Measurements from ENCODE around the gene UBL4B. TPM values are rescaled to one million over a fixed set of nuclear protein-coding genes. Genes with fewer than 3 reads are reported as not detected.

UBL4B gene
- polyA plus RNA-seq, 2 of the 4 experiments (the other 2 are of a cell fraction): not detected

DNA sequence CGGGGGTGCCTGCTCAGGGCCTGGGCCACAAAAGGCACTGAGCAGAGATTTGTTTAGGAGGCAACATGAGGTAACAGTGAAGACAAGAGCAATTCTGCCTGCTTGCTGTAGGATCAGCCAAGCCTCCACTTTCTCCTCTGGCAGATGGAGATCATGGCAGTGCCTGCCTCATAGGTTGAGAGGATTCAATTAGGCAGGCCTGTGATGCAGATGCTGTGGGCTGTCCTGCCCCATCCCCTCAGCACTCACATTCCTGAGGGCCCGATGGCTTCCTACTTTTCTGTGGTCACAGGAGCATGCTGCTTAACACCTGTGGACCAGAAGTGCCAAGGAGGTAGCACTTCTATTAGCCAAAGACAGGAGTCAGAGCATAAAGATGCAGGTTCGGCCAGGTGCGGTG is 1.2 kb upstream of the UBL4B start (continued):
- no peak for TF ChIP-seq PHF8 (IDR thresholded peaks at IDR 0.05; ENCODE audit: borderline replicate concordance, low read depth)
- no peak for TF ChIP-seq JUN (IDR thresholded peaks at IDR 0.05)

DNA sequence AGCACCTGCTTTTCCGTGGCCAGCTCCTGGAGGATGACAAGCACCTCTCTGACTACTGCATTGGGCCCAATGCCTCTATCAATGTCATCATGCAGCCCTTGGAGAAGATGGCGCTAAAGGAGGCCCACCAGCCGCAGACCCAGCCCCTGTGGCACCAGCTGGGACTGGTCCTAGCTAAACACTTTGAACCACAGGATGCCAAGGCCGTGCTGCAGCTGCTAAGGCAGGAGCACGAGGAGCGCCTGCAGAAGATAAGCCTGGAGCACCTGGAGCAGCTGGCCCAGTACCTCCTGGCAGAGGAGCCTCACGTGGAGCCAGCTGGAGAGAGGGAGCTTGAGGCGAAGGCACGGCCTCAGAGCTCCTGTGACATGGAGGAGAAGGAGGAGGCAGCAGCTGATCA is 413 bp downstream of the UBL4B start:
- no peak overlapping the region for H3K4me3 ChIP-seq
- H3K4me2 ChIP-seq: no peak overlapping the region
- ATAC-seq (no peak), FAIRE-seq (no peak), DNase-seq (ENCODE audit: low read depth in 1 of 2, low spot score in 1 of 2) (no peak)
- H3K9me3 ChIP-seq: no peaks in the 10 kb centered on the region
- no peaks in the 10 kb centered on the region for H3K4me1 ChIP-seq
- TF ChIP-seq, protein P1, sequence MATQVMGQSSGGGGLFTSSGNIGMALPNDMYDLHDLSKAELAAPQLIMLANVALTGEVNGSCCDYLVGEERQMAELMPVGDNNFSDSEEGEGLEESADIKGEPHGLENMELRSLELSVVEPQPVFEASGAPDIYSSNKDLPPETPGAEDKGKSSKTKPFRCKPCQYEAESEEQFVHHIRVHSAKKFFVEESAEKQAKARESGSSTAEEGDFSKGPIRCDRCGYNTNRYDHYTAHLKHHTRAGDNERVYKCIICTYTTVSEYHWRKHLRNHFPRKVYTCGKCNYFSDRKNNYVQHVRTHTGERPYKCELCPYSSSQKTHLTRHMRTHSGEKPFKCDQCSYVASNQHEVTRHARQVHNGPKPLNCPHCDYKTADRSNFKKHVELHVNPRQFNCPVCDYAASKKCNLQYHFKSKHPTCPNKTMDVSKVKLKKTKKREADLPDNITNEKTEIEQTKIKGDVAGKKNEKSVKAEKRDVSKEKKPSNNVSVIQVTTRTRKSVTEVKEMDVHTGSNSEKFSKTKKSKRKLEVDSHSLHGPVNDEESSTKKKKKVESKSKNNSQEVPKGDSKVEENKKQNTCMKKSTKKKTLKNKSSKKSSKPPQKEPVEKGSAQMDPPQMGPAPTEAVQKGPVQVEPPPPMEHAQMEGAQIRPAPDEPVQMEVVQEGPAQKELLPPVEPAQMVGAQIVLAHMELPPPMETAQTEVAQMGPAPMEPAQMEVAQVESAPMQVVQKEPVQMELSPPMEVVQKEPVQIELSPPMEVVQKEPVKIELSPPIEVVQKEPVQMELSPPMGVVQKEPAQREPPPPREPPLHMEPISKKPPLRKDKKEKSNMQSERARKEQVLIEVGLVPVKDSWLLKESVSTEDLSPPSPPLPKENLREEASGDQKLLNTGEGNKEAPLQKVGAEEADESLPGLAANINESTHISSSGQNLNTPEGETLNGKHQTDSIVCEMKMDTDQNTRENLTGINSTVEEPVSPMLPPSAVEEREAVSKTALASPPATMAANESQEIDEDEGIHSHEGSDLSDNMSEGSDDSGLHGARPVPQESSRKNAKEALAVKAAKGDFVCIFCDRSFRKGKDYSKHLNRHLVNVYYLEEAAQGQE (IDR thresholded peaks at IDR 0.05): no peak
- TF ChIP-seq ZFP36 (IDR thresholded peaks at IDR 0.05; ENCODE audit: borderline replicate concordance, partially characterized antibody): no peak
- TF ChIP-seq GATA3 (IDR thresholded peaks at IDR 0.05; ENCODE audit: borderline replicate concordance): no peak
- no peak for TF ChIP-seq RNF2 (IDR thresholded peaks at IDR 0.05; ENCODE audit: borderline replicate concordance, low read depth)
- no peak for TF ChIP-seq NFE2L2 (conservative IDR thresholded peaks at IDR 0.05; ENCODE audit: low read length)
- TF ChIP-seq EP300 (IDR thresholded peaks at IDR 0.05): no peak
- ChIA-PET POLR2A (no interaction called here), CTCF (interaction anchor here (1.4 to 2.1 kb wide), 2 partner anchors 11 to 53 kb away, joined by 4 to 9 read pairs; no protein-coding TSS in a partner anchor)
- 56% methylated on average over 3 of the region's 9 CpGs for WGBS (ENCODE audit: missing lambda C conversion rate)
- no peak overlapping the region for H3K27ac ChIP-seq

DNA sequence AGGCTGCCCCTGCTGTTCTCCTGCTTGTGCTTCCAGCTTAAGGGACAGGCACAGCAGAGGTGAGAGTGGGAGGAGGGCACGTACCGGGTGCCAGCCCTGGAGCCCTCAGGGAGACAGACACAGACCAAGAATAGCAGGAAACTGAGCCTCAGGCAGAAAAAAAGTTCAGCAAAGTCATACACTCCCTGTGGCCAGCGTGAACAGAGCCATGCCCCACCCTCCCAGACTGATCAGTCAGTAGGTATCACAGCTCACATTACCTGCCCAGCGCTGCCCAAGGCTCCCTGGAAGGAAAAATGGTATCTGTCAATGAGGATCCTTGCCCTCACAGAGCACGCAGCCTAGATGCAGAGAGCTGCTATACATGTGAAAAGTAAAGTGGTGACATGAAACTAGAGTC is 1.3 kb downstream of the UBL4B start:
- ATAC-seq: no peak
- CTCF ChIA-PET: interaction anchor here (0.8 to 2.1 kb wide), 4 partner anchors 10 to 59 kb away, joined by 3 to 9 read pairs (median 3); no protein-coding TSS in a partner anchor
- H3K27ac ChIP-seq: no peak overlapping the region
- H3K4me1 ChIP-seq: no peaks in the 10 kb centered on the region
- H3K4me3 ChIP-seq: no peak overlapping the region
- 20% methylated on average over 5 of the region's 5 CpGs for WGBS (ENCODE audit: missing lambda C conversion rate)
- TF ChIP-seq RAD21 (conservative IDR thresholded peaks at IDR 0.05 in 1 of 2, IDR thresholded peaks at IDR 0.05 in 1 of 2): no peak
- no peak for TF ChIP-seq FOXS1 (CRISPR knock-in tag; IDR thresholded peaks at IDR 0.05)
- no peak for TF ChIP-seq MAFK (IDR thresholded peaks at IDR 0.05; ENCODE audit: partially characterized antibody)
- TF ChIP-seq CEBPB (IDR thresholded peaks at IDR 0.05): no peak
- TF ChIP-seq RNF2 (IDR thresholded peaks at IDR 0.05; ENCODE audit: borderline replicate concordance, low read depth): no peak
- no peak for TF ChIP-seq CHD4 (IDR thresholded peaks at IDR 0.05; ENCODE audit: borderline replicate concordance)
- TF ChIP-seq TFCP2L1 (CRISPR knock-in tag; IDR thresholded peaks at IDR 0.05): no peak
- no peak for TF ChIP-seq SREBF2 (IDR thresholded peaks at IDR 0.05)
- TF ChIP-seq MYC (IDR thresholded peaks at IDR 0.05; ENCODE audit: borderline replicate concordance, low read length): no peak
- TF ChIP-seq KDM1A (IDR thresholded peaks at IDR 0.05; ENCODE audit: low read depth): no peak
- TF ChIP-seq JUN (IDR thresholded peaks at IDR 0.05): no peak
- no peak for TF ChIP-seq SMC3 (IDR thresholded peaks at IDR 0.05)
- TF ChIP-seq POLR2A (IDR thresholded peaks at IDR 0.05; ENCODE audit: low read length): no peak
- no peak for TF ChIP-seq HDAC2 (IDR thresholded peaks at IDR 0.05)
- no peak overlapping the region for H3K4me2 ChIP-seq
- DNase-seq (ENCODE audit: low read depth in 1 of 2, low spot score in 1 of 2): no peak
- FAIRE-seq: no peak
- H3K9me3 ChIP-seq: no peaks in the 10 kb centered on the region
- POLR2A ChIA-PET: no interaction called here

DNA sequence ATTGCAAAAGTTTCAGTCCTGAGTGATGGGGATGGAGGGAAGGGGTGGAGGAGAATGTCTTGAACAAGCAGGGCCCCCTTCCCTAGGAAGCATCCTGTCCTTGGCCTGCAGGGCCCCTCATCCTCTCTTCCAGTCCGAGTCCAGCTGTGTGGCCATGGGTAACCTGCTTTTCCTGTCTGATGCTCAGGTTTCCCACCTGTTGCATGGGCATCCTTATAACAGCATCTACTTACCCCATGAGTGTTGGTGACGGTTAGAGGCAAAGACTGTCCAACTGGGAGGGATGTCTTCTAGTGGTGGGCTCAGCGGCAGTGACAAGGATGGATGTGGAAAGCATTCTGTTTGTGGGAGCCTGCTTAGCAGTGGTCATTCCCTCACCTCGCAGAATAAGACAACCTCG is 1.9 kb downstream of the UBL4B start:
- ChIA-PET POLR2A (no interaction called here), CTCF (interaction anchor here (0.8 to 1.7 kb wide), 5 partner anchors 9 to 60 kb away, joined by 3 to 7 read pairs (median 3); no protein-coding TSS in a partner anchor)
- no peaks in the 10 kb centered on the region for H3K9me3 ChIP-seq
- TF ChIP-seq ZNF302 (CRISPR knock-in tag; IDR thresholded peaks at IDR 0.05) (no peak), MAZ (IDR thresholded peaks at IDR 0.05; ENCODE audit: borderline replicate concordance, low read depth, low read length) (no peak), KDM1A (IDR thresholded peaks at IDR 0.05; ENCODE audit: low read depth) (no peak), POLR2AphosphoS2 (conservative IDR thresholded peaks at IDR 0.05; ENCODE audit: low read length) (no peak), BHLHE40 (IDR thresholded peaks at IDR 0.05; ENCODE audit: low read depth, low read length) (no peak), EP300 (IDR thresholded peaks at IDR 0.05) (no peak), CBX2 (IDR thresholded peaks at IDR 0.05; ENCODE audit: borderline replicate concordance, low read depth) (no peak)
- H3K4me1 ChIP-seq: no peaks in the 10 kb centered on the region
- ATAC-seq (no peak), DNase-seq (ENCODE audit: low read depth in 1 of 2, low spot score in 1 of 2) (no peak), FAIRE-seq (no peak)
- no peak overlapping the region for H3K4me3 ChIP-seq
- 63% methylated on average over 5 of the region's 5 CpGs for WGBS (ENCODE audit: missing lambda C conversion rate)
- H3K4me2 ChIP-seq: no peak overlapping the region
- no peak overlapping the region for H3K27ac ChIP-seq
